Measurements from ENCODE around the gene NUDT14. TPM values are rescaled to one million over a fixed set of nuclear protein-coding genes. Genes with fewer than 3 reads are reported as not detected.

NUDT14 gene
- total RNA-seq, 1 experiment from 2014 or later, result 15.8 TPM

DNA sequence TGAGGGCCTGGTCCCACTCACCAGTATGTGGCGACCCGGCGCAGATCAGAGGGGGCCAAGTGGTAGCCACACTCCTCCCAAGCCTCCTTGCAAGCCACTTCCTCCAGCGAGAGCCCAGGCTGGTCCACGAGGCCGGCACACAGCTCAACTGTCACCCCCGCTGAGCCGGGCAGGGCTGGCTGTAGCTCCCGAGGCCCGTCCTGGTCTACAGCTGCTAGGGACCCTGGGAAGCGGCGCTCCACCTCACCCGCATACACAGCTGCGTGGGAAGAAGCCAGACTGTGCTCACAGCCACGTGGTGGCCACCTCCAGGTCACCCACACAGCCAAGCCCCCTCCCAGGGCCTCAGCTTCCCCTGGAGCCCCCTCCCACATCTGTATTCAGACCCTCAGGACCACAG is 4.6 kb downstream of the NUDT14 start:
- no peak for DNase-seq (ENCODE audit: low read depth)

DNA sequence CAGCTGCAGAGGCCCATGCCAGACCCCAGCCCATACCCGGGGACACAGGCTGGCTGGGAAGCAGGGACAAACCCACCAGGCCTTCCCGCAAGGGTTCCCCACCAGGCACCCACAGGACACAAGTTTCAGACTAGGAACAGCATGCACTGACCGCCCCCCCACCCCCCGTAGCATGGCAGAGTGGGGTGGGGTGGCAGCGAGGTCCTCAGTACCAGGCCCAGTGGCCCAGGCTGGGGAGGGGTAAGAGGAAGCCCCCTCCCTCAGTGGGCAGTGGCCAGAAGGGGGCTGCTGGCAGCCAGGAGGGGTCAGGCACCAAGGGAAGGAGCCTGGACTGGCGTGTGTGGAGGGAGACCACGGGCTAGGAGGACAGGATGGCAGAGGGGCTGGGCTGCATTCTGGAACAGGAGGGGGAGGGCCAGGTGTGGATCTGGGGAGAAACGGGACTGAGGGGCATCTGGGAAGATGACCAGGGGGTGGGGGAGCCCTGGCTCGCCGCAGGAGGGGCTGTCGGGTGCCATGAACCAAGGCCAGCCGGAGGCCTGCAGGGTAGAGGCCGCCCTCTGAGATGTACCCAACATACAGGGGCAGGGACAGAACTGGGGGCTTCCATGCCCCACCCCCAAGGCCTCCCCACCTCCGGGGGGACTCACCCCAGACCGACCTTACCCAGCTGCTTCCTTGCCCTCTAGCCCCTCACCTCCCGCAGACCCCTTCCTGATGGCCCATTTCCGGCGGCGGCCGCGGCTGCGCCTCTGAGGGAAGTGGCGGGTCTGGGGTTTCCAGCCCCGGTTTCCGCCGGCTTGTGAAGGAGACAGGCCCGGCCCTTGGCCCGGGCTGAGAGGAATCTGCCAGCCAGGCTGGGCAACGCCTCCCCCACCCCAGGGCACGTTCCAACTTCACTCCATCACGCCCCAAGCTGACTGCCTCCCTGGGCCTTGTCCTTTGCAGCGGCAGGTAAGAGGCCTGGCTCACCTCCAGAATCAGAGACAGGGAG is 6.9 kb downstream of the NUDT14 start:
- DNase-seq (ENCODE audit: low read depth), result no peak

DNA sequence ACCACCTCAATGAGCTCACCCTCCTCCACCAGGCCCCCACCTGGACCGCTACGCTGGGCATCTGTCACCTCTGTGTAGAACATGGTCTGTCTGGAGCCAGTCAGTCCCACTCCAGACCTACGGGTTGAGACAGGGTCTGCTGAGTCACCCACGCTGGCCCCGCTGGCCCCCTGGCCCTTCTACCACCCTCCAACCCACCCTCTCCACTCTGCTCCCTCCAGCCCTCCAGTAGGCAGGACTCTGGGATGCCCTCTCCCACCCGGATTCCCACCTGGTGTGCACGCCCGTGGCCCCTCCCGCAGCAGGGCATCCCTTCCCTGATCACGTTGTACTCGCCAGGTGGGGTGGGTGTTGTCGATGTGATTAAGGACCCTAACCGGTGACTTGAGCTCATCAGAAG is 8.0 kb downstream of the NUDT14 start:
- no peak for DNase-seq (ENCODE audit: low read depth)

DNA sequence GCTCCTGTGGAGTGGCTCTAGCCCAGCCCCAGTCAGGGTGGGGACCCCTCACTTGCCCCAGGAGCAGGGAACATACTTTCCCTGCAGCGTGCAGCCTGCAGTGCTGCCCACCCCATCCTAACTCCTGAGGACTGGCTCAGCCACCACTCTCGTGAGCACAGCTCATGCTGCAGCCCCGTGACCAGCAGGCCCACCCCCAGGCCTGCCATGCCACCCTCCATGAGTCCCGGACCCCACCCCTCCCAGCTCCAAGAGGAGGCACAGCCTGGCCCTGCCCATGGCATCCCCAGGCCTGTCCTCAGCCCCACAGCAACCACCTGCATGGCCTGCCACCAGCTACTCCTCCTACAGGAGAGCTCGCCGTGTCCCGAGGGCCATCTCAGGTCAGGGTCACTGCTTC is 8.6 kb downstream of the NUDT14 start:
- no peak for DNase-seq (ENCODE audit: low read depth)

DNA sequence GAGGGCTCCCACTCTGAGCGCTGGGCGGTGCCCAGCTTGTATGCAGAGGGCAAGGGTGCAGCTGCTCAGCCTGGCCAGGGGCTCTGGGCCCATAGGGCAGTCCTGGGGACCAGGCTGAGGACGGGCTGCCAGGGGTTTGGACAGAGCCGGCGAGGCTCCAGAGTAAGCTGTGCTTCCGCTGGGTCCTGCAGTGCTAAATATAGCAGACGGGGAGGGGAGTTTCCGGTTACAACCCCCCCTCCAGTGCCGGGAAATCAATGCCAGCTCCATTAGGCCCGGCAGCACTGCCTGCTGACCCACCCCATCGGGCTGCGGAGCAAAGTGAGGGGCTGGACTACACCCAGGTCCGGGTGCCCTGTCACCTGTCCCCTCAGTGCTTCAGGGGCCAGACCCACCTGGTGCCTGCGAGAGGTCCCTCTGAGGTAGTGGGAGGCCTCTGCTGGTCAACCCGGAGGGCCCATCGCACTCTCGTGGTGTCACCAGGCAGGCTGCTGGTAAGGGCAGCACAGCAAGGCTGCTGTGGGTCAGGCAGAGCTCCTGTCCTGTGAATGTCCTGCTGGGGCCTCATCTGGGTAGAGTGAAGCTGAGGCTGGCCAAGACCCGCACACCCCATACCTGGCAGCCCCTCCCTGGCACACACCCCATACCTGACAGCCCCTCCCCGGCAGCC is 10.0 kb downstream of the NUDT14 start:
- no peak for DNase-seq (ENCODE audit: low read depth)

DNA sequence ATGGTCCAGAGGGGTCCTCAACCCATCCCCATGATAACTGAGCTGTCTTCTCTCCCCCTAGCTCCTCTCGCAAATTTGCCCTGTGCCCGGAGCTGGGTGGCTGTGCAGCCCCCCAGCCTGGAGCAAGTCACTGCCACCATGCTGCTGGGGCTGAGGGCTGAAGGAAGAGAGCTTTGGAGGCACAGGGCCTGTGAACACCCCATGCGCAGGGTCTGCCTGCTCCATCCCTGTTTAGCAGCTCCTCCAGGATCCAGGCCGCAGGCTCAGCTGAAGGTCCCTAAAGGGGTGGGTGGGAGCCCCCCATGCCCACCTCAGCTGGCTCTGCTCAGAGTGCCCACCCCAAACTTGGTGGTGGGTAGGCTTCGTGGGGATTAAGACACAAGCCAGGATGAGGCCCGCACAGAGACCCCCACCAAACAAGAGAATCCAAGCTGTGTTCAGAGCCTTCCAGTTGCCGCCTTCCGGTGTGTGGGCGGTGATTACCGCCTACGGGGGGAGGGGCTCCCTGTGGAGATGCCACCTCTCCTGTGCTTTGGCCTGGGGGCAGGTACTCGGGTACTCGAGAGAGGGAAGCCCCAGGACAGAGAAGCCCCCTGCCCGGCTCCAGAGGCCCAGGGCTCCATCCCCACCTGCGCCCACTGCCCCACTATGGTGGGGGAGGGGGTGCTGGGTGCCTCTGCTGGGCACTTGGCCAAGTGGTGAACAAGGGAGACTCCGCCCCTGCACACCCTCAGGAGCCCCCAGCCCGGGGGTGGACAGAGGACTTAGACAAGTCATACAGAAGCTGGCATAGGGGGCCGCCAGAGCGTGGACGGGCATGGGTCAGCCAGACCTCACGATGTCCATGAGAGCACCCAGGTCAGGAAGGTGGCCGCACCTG is 11.1 kb downstream of the NUDT14 start:
- no peak for DNase-seq (ENCODE audit: low read depth)

DNA sequence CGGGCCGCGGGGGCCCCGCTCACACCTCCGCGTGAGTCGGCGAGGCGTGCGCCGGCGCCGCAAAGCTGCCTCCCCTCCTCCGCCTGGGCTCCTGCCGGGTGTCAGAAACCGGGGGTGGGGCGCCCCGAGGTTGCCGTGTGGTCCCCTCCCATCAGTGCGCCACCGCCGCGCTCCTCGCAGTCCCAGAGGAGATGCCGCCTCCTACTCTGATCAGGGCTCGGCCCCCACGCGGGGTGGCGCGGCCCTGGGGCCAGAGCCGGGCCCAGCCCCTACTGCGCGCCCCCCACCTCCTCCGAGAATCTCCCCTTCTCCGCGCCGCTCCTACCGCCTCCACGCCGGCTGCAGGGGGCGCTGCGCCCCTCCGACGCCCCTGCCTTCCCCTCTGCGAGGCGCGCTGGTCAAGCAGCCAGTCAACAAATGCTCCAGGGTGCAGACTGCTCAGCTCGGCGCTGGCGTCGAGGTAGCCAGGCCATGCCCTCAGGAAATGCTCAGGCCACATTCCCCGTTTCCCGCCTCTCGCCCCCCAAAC is 12.1 kb downstream of the NUDT14 start:
- DNase-seq (ENCODE audit: low read depth), result no peak

DNA sequence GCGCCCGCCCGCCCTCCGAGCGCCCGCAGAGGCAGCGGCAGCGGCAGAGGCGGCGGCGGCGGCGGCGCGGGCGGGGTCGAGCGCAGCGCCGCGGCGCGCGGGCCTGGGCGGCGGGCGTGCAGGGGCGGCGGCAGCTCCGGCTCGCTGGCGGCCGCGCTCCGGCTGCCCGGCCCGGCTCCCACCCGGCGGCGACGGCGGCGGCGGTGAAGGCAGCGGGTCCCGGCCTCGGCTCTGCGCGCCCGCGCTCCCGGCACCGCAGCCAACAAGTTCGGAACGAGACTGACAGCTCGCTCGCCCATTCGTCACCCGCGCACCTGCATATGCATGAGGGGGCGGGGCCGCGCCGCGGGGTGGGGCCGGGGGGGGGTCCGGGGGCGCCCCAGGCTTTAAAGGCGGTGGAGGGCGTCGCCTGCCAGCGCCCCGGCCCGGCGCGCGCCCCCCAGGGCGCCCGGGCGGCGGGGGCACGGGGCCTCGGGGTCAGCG is 12.6 kb downstream of the NUDT14 start, which contains the start of gene JAG2:
TSS of gene JAG2 (minus strand) at position 281 of the 483 bp plus-strand sequence. CDS start 356 bp downstream, outside the sequence.
- DNase-seq (ENCODE audit: low read depth), result peak; percentile 22

DNA sequence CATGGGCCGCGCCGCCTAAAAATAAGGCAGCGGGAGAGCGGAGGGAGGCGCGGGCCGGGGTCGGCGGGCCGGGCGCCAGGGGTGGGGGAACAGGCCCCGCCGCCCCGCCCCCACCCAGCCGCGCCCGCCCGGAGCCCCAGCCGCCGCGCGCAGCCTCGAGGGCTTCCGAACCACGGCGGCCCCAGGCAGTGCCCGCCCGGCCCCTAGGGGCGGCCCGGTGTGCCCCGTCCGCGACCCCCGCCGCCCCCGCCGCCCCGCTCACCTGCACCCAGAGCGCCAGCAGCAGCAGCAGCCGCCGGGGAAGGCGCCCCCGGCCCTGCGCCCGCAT is 13.1 kb downstream of the NUDT14 start:
- DNase-seq (ENCODE audit: low read depth), result no peak

DNA sequence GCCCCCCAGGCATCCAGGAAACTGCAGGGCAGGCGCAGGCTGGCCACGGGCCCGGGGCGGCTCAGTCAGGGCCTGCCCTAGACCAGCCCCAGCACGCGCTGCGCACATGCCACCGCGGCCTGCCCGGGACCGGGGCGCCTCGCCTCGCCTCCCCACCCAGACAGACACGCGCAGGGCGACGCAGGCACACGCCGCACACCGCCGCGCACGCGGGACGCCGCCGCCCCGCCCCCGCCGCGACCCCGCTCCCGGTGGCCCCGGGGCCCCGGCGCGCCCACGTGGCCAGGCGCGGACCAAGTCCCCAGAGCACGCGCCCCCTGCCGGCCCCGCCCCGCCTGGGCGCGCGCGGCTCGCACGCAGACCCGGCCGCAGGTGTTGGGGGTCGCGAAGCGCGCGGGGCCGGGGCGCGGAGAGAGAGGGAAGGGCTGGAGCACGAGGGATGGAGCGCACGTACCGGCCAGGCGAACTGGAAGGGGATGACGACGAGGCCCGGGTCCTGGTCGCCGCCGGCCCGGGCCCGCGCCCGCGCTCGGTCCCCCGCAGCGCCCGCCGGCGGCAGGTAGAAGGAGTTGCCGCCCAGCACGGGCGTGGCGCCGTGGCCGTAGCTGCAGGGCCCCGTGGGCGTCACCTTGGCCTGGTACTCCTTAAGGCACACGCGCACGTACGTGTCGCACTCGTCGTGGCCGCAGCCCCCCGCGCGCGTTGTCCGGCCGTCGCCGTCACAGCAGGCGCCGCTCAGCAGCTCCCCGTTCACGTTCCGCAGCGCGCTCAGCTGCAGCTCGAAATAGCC is 13.6 kb downstream of the NUDT14 start:
- no peak for DNase-seq (ENCODE audit: low read depth)

DNA sequence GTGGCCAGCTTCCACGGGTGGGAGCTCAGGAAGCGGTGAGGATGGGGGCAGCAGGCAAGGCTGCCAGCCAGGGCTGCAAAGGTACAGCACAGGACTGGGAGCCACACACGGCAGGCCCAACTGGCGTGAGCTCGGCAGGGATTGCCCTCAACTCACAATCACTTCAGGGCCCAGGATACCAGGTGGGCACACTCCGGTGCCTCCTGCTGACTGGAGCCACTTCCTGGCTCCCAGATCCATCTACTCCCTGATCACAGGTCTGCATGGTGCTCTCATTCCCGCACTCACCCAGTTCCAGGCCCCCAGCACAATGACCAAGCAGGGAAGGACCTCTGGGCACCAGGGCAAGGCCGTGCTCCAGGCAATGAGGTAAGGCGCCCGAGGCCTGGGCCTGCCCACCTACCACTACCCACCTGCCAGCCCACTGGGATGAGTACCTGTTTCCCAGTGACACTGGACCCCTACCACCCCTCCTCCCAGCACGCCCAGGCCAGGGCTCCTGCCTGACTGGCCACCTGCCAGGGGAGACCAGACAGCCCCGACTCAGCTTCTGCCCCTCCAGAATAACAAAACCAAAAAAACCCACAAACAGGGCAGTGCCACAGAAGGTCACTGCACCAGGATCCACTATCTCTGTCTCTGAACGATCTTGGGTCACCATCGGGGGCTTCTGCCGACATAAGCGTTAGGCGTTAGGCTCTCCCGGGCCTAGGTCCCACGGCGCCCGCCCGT is 14.4 kb downstream of the NUDT14 start:
- DNase-seq (ENCODE audit: low read depth), result no peak

DNA sequence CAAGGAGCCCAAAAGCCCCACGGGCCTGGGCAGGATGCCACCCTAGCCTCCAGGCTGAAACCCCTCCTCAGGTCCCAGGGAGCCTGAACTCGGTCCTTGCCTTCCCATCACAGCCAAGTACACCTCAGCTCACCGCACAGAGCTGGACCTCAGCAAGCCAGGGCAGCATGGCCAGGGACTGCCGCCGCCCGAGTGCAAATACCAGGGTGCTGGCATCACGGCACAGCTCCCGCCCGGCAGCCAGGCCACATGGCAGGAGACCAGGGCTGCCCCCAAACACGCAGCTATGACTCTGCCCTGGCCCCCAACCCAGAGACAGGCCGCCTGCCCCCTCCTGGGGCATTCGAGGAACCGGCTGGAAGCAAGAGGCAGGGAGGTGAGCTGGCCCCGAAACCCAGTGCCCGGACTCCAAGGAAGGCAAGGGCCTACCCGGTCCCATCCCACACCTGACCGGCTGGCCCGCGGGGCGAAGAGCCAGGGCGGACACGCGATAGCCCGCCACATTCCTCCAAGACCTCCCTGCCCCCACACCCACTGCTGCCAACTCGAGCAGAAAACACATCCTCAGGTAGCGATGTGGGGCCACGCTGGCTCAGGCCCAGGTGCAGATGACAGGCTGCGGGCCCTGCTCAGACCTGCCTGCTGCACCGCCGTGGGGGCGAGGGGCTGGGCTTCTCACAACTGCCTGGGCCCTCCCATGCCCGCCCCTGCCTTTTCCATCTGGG is 15.2 kb downstream of the NUDT14 start:
- DNase-seq (ENCODE audit: low read depth), result no peak

DNA sequence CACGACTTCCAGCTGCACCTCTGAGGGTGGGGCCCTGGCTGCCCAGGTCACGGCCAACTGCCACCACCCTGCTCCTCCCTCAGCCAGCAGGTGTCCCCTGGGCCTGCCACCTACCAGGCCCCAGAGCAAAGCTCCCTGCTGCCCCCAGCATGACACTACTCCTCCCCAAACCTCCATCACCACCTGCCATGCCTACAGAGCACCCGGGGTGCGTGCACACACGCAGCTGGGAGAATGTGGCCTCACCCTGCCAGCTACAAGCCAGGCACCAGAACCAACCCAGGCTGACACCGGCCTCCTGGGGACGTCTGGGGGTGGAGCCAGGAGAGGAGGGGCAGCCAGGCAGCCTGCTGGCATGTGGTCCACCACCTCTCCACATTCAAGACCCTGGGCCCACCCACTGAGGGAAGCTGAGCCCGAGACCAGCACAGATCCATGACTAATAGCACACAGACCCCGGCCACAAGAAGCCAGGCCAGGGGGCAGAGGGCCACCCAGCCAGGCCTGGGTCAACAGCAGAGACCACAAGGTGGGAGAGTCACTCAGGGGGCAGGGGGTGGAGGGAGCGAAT is 15.9 kb downstream of the NUDT14 start:
- no peak for DNase-seq (ENCODE audit: low read depth)

DNA sequence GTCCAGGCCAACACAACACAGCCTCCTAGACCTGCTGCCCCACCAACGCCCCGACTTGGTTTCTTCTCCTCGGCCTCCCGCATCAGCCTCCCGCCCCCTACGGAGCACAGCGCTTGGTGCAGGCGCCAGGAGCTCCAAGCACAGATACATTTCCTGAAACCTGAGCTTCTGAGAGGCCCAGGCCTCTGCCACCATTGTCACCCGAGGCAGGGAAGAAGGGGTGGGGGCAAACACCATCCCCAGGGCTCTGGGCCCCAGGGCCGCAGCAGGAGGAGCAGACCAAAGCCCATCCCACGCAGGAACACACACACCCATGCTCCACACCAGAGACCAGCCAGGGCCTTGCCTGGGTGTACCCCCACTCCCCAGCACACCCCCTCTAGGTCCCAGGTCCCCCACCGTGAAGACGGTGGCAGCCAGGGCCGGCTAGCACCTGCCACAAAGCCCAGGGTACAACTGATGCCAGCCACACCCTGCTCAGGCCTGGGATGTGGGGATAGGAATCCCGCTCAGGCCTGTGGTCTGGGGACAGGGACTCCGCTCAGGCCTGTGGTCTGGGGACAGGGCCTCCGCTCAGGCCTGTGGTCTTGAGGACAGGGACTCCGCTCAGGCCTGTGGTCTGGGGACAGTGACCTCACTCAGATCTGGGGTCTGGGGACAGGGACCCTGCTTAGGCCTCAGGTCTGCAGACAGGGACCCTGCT is 17.9 kb downstream of the NUDT14 start:
- no peak for DNase-seq (ENCODE audit: low read depth)

DNA sequence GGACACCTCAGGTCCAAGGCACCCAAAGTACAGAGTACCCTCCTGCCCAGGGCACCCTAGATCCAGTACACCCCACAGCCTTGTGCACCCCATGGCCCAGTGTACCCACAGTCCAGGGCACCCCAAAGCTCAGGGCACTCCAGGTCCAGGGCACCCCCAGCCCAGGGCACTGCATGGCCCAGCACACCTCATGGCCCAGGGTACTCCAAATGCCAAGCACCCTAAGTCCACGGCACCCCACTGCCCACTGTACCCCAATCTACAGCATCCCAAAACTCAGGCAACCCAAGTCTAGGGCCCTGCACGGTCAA is 18.5 kb downstream of the NUDT14 start:
- no peak for DNase-seq (ENCODE audit: low read depth)

DNA sequence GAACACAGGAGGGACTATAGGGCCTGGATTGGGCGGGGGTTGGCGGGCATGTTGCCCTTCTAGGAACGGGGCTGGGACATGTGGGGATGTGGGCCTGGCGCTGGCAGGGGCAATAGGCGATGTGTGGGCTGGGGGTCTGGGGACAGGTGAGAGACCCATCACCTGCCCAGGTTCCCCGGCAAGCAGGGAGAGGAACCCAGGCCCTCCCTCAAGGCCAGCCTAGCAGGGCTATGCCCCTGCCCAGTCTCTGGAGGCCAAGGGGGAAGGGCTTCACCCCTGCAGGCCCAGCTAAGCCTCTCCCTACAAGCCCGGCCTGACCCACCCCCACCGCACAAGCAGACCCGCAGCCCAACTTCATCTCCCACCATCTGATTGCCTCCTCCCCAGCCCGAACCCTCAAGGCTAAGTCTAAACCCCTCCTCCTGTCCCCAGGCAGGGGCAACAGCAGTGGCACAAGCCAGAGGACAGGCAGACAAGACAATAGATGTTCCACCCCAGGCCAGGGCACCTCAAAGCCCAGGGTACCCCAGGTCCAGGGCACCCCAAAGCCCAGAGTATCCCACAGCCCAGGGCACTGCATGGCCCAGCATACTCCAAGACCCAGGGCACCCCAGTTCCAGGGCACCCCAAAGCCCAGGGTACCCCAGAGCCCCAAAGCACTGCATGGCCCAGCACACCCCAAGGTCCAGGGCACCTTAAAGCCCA is 19.0 kb downstream of the NUDT14 start:
- DNase-seq (ENCODE audit: low read depth), result no peak

DNA sequence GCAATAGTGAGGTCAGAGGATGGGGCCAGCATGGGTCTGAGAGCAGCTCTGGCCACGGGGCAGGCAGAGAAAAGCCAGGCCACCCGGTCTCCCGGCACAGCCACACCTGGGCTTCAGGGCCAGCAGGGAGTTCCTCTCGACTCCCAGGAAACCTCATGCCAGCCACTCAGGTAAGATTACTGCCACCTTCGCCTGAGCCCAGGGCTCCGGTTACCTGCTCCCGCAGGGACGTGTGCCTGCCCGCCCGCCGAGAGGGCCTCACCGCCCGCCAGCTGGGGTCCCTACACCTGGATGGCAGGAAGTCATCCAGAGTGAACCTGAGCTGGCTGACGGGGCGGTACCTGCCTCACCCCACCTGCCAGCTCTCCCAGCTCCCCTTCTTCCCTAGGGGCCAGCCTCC is 19.8 kb downstream of the NUDT14 start:
- no peak for DNase-seq (ENCODE audit: low read depth)

DNA sequence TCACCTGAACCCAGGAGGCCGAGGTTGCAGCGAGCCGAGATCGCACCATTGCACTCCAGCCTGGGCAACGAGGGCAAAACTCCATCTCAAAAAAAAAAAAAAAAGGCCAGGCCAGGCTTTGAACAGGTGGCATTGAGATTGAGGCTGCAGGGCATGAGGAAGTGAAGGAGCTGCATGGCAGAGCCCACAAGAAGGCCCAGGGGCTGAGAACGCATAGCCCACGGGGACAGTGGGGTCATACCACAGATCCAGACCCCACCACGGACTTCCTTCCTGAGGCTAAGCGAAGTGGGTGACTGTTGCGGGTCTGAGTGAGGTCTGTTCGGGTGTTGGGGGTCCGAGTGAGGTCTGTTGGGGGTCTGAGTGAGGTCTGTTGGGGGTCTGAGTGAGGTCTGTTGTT is 20.3 kb downstream of the NUDT14 start:
- no peak for DNase-seq (ENCODE audit: low read depth)
